Stimulated activated CD4-positive, alpha-beta T cell treated with anti-CD3 and anti-CD28 coated beads, Interleukin-12 subunit alpha, Interleukin-12 subunit beta, amount 100 ng/mL, for 24 hours (primary cell): ENCODE measurements around the gene PSMA4.
"Not testable (repeated sequence)": the region's sequence is repeated elsewhere in the genome, so short reads cannot be mapped to it uniquely, and the experiment has no call there.

Experiments
- DNase-seq, 2 experiments: peaks; one replicate each; pipeline ENCODE4 v3.0.0-alpha.2; 2020; ENCODE audit warnings: low read depth in 2 of 2

The PSMA4 gene

GRCh38 chr15:78551902-78552301 is 11.7 kb downstream of the PSMA4 start:
- DNase-seq, result no peak

DNA sequence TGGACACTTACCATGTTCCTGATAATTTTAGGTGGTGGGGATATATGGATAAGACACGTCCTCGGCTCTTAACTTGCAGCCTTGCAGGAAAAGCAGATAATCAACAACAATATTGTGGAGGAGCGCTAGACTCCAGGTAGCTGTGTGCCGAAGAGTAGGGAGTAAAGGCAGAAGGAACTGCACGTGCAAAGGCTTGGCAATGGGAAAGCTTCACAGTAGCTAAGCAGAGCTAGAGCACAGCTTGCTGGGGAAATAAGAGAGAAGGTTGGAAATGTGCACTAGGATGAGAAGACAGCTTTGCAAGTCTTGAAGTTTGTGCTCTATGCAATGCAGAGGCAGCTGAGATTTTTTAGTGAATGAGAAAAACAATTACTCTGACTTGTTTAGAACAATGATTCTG is 12.4 kb downstream of the PSMA4 start:
- DNase-seq, result no peak

DNA sequence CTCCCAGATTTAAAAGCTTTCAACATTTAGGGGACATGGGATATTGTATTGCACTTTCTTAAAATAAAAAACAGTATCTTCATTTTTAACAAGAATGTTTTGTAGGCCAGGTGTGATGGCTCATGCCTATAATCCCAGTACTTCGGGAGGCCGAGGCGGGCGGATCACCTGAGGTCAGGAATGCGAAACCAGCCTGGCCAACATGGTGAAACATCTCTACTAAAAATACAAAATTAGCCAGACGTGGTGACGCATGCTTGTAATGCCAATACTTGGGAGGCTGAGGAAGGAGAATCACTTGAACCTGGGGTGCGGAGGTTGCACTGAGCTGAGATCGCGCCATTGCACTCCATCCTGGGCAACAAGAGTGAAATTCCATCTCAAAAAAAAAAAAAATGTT is 20.0 kb downstream of the PSMA4 start:
- DNase-seq, result not testable (repeated sequence)

DNA sequence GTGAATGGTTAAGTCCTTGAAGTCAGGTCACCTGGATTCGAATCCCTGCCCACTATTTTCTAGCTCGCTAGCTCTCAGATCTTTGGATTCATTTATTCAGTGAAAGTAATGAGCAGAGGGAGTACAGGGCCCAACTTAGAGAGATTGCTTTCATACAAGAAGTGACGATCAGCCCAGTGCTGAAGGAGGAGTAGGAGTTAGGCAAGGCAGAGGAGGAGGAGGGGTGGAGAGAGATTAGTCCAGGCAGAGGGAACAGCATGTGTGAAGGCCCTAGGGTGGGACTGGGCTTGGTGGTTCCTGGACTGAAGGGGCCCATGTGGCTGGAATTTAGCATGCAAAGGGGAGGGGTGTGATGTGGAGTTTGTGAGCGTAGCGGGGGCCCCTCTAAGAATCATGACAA is 21.2 kb downstream of the PSMA4 start:
- DNase-seq, result no peak

DNA sequence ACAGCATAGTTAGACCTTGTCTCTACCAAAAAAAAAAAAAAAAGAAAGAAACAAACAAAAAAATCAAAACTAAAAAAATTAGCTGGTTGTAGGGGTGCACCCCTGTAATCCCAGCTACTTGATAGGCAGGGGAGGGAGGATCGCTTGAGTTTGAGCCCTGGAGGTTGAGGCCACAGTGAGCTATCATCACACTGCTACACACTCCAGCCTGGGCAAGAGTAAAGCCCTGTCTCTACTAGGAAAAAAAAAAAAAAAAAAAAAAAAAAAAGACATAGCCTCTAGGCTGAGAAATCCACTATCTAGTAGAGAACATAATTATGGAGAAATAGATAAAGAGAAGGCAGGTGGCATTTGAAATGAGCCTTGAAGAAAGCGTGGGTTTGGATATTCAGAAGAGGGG is 22.8 kb downstream of the PSMA4 start:
- no peak for DNase-seq

DNA sequence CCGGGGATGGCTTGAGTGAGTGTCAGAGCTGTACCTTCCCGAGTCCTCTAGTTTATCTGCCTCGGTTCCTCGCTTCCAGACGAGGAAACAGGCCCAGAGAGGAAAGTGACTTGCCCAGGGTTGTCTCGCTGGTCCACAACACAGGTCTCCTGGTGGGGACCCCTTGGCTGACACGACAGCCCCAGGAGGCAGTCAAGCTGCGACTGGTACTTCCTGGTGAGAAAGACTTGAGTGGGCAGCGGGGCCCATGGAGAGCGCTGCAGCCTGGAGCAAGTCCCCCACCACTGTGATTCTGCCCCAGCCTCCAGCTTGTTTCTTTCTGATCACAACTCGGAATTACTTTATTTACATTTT is 24.5 kb downstream of the PSMA4 start:
- no peak for DNase-seq

DNA sequence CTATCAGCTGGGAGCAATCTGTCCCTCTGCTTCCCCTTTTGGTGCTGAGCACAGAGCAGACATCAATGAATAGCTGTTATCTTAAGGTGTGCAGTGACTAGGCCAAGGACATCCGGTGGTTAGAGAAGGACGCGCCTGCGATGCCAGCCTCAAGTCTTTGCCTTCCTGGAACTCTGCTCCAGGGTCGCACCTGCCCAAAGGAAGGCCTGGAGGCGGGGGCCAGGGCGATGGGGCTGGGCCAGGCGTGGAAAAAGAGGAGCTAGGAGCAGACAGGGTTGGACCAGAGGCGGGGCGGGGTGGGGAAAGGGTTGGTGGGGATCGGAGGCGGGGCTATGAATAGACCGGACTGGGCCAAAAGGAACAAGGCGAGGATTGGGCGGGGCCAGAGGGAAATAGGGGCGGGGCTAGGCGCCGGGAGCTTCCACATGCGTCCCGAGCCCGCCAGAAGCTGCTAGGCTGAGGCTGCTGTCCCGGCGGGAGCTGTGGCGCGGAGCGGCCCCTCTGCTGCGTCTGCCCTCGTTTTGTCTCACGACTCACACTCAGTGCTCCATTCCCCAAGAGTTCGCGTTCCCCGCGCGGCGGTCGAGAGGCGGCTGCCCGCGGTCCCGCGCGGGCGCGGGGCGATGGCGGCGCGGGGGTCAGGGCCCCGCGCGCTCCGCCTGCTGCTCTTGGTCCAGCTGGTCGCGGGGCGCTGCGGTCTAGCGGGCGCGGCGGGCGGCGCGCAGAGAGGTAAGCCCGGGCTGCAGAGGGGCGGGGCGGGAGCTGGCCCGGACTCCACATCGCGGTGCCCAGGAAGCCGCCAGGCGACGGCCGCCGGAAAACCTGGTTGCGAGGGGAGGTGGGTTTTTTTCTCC is 25.1 kb downstream of the PSMA4 start, which contains the start of gene CHRNA5:
TSS of gene CHRNA5 (plus strand) at position 424 of the 854 bp plus-strand sequence. CDS start at position 624, 200 bp downstream.
- peak; percentile 66 to 95 for DNase-seq

GRCh38 chr15:78565951-78566774 is 25.9 kb downstream of the PSMA4 start:
- DNase-seq, result no peak

- DNase-seq, result no peak
Observed at GRCh38 chr15:78567531-78567930, 27.3 kb downstream of the PSMA4 start.

- DNase-seq, result no peak
Observed at GRCh38 chr15:78570710-78571109, 30.5 kb downstream of the PSMA4 start.

GRCh38 chr15:78571382-78571781 is 31.1 kb downstream of the PSMA4 start:
- DNase-seq, result no peak

DNA sequence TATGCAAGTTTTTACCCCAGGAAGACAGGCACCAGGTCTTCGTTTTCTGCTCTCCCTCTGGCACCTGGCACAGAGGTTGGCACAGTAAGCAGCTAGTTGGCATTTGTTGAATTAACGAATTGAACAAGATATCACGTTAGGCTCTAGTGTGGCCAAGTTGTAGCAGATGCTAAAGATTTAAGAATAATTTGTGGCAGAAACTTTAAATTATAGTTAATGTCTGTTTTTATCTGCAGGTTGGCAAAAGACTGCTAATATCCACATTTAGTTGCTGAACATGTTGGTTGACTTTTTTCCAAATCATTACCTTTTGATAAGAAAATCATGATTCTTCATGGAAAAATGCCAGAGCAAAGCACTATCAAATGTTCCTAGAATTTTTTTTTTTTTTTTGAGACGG is 33.2 kb downstream of the PSMA4 start:
- no peak for DNase-seq

DNA sequence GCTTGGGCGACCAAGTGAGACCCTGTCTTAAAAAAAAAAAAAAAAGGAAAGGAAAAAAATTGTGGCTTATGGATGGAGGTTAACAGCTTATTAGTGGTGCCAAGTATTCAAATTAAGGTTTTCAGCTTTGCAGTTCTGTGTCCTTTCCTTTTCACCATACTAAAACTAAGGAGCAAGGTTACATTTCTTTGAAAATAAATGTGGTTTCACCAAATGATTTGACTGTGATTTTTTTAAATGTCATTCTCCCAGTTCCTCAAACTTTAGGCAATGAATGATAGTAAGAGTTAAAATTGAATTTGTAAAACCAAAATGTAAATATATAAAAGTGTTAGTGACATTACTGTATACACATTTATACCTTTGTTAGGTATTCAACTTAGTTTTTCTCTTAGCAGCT is 34.7 kb downstream of the PSMA4 start:
- no peak for DNase-seq

DNA sequence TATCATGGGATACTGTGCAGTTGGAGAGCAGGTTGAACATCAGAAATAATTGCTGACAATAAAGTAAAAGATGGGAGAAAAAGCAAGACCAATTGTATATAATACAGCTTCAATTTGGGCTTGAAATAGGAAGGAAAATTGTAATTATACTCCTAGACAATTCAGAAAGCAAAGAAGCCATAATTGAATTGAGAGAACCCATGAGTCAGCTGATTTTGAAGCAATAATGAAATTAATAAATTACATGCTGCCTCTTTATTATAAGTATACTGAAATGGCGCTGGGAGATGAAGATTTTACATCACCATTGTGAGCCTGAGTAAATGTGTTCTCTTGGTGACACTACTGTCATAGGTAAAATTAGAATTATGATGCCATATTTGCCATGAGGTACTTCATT is 57.3 kb downstream of the PSMA4 start:
- DNase-seq, result no peak

- DNase-seq, result no peak
Observed at GRCh38 chr15:78598348-78598747, 58.1 kb downstream of the PSMA4 start.

DNA sequence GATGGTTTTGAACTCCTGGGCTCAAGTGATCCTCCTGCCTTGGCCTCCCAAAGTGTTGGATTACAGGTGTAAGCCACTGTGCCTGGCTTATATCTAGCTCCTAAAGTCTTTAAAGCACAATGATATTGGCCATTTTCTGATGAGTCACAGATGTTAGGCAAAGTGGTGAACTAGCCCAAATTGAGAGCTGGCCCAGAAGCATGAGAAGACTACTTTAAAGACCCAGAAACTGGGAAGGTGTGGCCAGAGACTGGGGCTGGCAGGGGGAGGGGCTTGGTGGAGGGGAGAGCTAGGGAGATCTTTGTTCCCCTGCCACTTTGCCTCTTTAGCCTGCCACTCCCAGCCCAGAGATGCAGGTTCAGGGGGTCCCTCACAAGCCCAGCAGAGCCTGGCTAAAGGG is 58.9 kb downstream of the PSMA4 start:
- DNase-seq, result no peak
